Transverse colon (tissue), 4 donors: ENCODE results near the gene PAQR4.

Experiments used
- EP300 ChIP-seq: sonication (generic); formaldehyde crosslinking; IDR thresholded peaks from one replicate; pipeline ENCODE4 v1.6.1; 2017; ENCODE audit warnings: antibody characterized with exemption, low read depth
- POLR2A ChIP-seq: fragments of 450-650 bp; IDR thresholded peaks from one replicate; pipeline ENCODE4 v1.6.1; 2016; ENCODE audit warnings: antibody characterized with exemption, mild to moderate bottlenecking, moderate library complexity
- POLR2AphosphoS5 ChIP-seq, 3 donors: sonication (generic); formaldehyde crosslinking; IDR thresholded peaks; one replicate each; pipeline ENCODE4 v1.6.1; 2016; ENCODE audit warnings: antibody characterized with exemption in 3 of 3
- TF ChIP-seq, protein P1 (sequence below), 5 experiments: fragments of 200-600 bp in 3 of 5; fragments of 450-650 bp in 2 of 5; sonication (generic) in 3 of 5; IDR thresholded peaks; 1 replicate in 2 of 5; 2 replicates in 3 of 5; pipeline ENCODE4 v1.5.1; 2016 to 2017; ENCODE audit warnings: antibody characterized with exemption in 5 of 5, inconsistent platforms in 3 of 5, mild to moderate bottlenecking in 2 of 5, moderate library complexity in 1 of 5

DNA sequence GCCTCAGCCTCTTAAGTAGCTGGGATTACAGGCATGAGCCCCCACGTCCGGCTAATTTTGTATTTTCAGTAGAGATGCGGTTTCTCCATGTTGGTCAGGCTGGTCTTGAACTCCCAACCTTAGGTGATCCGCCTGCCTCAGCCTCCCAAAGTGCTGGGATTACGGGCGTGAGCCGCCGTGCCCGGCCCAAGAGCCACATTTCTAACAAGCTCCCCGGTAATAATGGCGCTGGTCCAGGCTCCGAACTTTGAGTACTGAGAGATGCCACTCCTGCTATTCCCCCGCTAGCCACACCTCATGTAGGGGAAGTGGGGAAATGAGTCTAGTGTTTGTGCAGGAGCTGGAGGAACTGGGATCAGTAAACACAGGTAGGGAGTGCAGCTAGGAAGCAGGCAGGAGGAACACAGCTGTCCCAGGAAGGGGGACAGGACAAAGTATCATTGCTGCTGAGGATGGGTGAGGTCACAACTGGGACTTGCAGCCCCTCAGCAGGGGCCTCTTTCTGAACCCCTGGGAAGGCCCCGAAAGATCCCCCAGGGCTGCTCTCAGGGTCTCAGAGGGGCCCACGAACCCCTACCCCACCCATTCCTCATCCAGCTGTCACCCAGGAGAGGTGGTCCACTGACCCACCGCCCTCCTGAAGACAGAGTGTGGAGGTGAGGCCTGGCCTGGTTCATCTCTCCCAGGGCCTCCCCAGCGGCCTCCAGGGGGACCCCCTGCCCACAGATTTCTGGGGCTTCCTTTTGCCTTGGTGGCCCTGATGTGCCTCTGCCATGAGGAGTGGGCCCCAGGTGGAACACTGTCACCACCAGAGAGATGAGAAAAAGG, 8.8 kb upstream of the PAQR4 start:
- no peak for TF ChIP-seq POLR2A
- TF ChIP-seq, protein P1, sequence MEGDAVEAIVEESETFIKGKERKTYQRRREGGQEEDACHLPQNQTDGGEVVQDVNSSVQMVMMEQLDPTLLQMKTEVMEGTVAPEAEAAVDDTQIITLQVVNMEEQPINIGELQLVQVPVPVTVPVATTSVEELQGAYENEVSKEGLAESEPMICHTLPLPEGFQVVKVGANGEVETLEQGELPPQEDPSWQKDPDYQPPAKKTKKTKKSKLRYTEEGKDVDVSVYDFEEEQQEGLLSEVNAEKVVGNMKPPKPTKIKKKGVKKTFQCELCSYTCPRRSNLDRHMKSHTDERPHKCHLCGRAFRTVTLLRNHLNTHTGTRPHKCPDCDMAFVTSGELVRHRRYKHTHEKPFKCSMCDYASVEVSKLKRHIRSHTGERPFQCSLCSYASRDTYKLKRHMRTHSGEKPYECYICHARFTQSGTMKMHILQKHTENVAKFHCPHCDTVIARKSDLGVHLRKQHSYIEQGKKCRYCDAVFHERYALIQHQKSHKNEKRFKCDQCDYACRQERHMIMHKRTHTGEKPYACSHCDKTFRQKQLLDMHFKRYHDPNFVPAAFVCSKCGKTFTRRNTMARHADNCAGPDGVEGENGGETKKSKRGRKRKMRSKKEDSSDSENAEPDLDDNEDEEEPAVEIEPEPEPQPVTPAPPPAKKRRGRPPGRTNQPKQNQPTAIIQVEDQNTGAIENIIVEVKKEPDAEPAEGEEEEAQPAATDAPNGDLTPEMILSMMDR (IDR thresholded peaks at IDR 0.05), result no peak
- TF ChIP-seq POLR2AphosphoS5 (IDR thresholded peaks at IDR 0.05), result no peak
- TF ChIP-seq EP300, result no peak
